CD4-positive, alpha-beta T cell treated with Interleukin-12 subunit alpha and Interleukin-12 subunit beta, for 1 hour (primary cell): Measurements from ENCODE around the gene PYURF.

ENCODE experiments used
- DNase-seq: peaks from one replicate; pipeline ENCODE4 v3.0.0-alpha.2; 2020

PYURF gene

GRCh38 chr4:88523325-88524129 lies at the start of gene PYURF:
Gene PYURF, minus strand, starts transcription at chr4:88523776. Its CDS starts 76 bp downstream, at chr4:88523700.
- DNase-seq: peak; percentile 78

DNA sequence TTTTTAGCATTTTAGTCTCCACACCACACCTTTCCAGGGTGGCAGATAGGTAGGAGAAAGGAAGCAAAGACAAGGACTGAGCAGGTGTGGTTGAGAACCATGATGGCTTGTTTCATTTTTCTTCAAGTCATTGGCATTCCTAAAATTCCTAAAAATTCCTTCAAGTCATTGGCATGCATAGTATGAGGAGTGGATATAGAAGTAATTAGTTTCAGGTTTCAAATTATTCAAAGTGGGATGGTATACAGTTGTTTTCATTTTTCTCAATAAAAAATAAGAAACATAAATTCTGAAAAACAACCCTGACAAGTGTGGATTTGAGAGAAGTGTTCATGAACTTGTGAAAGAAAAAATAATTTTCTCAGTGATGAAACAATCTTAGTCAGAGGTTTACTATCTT lies 46.4 kb upstream of the PYURF start:
- DNase-seq: no peak

DNA sequence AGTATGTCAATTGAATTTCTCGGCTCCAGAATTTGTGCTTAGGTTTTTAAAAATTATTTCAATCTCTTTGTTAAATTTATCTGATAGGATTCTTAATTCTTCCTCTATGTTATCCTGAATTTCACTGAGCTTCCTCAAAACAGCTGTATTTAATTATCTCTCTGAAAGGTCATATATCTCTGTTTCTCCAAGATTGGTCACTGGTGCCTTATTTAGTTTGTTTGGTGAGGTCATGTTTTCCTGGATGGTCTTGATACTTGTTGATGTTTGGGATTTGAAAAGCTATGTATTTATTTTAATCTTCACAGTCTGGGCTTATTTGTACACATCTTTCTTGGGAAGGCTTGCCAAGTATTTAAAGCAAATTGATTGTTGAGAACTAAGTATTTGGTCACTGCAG lies 44.0 kb upstream of the PYURF start:
- no peak for DNase-seq

DNA sequence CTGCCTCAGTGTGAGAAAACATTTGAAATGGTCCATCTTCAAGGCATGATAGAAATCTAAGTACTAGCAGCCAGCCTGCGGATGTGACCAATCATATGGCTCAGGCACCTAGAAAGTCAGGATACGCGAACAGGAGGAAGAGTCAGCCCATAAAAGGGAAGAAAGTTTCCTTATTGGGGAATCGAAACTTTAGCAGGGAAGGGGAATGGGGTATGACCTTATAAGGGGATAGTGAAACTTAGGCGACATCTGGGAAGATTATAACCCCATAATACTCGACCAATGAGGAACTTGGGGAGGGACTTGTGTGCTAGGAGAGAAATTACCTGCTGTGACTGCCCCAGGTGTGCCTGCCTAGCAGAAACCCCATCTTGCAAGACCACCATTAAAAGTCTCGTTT lies 26.2 kb upstream of the PYURF start:
- no peak for DNase-seq

DNA sequence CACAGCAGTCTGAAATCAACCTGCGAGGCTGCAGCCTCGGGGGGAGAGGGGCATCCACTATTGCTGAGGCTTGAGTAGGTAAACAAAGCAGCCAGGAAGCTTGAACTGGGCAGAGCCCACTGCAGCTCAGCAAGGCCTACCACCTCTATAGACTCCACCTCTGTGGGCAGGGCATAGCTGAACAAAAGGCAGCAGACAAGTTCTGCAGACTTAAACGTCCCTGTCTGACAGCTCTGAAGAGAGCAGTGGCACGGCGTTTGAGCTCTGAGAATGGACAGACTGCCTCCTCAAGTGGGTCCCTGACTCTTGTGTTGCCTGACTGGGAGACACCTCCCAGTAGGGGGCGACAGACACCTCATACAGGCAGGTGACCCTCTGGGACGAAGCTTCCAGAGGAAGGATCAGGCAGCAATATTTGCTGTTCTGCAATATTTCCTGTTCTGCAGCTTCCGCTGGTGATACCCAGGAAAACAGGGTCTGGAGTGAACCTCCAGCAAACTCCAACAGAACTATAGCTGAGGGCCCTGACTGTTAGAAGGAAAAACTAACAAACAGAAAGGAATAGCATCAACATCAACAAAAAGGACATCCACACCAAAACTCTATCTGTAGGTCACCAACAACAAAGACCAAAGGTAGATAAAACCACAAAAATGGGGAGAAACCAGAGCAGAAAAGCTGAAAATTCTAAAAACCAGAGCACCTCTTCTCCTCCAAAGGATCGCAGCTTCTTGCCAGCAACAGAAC lies 15.9 kb upstream of the PYURF start:
- peak; percentile 79 for DNase-seq

GRCh38 chr4:88537709-88538108 lies 14.1 kb upstream of the PYURF start:
- DNase-seq: no peak

DNA sequence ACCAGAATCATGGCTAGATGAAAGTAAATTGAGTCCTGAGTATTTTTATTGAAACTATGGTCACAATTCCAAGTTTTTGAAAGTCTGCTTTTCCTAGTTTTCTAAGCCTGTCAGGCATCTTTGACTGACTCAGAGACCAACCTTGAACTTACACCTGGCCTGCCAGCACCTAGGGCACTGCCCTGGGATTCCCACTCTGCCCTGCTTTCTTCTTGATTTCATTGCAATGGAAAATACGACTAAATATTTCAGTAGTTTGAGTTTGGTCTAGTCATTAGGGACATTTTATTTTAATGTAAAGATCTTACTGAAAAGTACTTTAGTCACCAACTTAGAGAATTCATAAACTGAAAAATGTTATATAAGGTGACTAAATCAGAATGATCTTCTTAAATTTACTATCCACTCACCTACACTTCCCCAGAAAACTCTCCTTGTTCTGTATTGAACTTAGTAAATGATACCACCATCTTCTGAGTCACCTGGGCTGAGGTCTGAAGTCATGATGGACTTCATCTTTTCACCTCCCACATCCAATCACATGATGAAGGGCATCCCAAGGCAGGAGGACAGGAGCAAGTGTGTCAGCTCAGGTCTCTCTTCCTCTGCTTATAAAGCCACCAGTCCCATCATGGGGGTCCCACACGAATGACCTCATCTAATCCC lies 11.6 kb upstream of the PYURF start:
- no peak for DNase-seq

GRCh38 chr4:88533937-88534750 lies 10.6 kb upstream of the PYURF start:
- no peak for DNase-seq

DNA sequence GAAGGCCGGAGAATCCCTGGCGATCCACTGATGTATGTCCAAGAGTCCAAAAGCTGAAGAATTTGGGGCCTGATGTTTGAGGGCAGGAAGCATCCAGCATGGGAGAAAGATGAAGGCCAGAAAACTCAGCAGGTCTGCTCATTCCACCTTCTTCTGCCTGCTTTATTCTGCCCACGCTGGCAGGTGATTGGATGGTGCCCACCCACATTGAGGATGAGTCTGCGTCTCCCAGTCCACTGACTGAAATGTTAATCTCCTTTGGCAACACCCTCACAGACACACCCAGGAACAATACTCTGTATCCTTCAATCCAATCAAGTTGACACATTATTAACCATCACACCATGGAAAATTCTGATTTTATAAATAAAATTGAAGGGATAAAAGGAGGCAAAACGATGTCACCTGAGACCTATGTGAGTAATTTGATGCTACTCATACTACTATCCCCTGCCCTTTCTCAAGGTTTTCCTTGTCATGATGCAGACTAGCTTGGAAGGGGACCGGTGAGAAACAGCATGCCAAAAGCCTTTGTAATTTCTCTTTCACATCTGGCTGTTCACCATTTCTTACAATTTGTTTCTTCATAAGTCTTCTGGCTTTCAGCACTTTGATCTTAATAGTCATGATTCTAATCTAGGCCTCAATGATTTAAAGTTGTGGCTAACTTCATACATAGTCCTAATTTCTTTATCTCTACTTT lies 9.7 kb upstream of the PYURF start:
- DNase-seq: no peak

DNA sequence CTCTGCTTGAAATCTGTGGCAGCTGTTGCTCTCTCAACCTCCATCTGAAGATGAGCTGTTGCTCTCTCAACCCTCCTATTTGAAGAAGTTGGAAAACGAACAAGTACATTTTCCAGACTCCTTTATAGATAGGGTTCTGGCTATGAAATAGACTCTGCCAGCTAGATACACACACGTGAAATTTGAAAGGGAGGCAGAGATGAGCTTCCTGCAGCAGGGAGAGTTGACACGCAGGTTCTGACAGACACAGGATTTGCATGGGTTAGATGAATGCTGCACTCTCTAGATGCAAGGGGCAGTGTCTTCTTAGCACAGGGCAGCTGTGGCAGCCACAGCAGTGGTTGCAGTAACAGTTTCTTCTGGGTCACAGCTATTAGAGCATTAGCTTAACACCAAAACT lies 8.0 kb upstream of the PYURF start:
- no peak for DNase-seq

- DNase-seq: no peak
Measured at GRCh38 chr4:88528861-88529260, 5.3 kb upstream of the PYURF start.

DNA sequence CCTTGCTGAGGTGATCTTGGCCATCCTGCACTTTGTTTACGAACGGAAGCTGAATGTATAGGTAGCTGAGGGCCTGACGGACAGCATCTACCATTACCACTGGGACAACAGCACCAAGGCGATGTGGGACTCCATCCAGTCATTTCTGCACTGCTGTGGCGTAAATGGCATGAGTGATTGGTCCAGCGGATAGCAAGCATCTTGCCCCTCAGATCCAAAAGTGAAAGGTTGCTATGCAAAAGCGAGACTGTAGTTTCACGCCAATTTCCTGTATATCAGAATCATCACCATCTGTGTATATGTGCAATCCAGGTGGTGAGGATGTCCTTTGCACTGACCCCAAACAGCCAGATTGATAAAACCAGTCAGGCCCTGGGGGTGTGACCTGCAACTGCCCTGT lies 4.2 kb upstream of the PYURF start:
- no peak for DNase-seq

GRCh38 chr4:88526221-88526815 lies 2.7 kb upstream of the PYURF start:
- peak; percentile 45 for DNase-seq

- DNase-seq: no peak
Measured at GRCh38 chr4:88524171-88524570, 595 bp upstream of the PYURF start.

GRCh38 chr4:88522702-88523324 lies 763 bp downstream of the PYURF start:
- DNase-seq: no peak

GRCh38 chr4:88518911-88519310 lies 4.7 kb downstream of the PYURF start:
- no peak for DNase-seq

DNA sequence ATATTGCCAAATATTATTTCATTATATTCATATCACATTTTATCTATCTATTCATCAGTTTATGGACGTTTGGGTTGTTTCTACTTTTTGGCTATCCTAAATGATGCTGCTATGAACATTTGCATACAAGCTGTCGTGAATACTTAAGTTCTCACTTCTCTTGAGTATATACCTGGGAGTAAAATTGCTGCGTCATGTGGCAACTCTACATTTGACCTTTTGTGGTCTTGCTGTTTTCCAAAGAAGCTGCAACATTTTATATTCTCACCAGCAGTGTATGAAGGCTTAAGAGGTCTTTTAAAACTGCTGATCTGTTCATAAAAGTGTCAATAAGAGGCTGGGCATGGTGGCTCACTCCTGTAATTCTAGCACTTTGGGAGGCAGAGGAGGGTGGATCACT lies 5.8 kb downstream of the PYURF start:
- DNase-seq: no peak

- no peak for DNase-seq
Measured at GRCh38 chr4:88516746-88517145, 6.8 kb downstream of the PYURF start.

- no peak for DNase-seq
Measured at GRCh38 chr4:88514557-88515511, 8.7 kb downstream of the PYURF start.

DNA sequence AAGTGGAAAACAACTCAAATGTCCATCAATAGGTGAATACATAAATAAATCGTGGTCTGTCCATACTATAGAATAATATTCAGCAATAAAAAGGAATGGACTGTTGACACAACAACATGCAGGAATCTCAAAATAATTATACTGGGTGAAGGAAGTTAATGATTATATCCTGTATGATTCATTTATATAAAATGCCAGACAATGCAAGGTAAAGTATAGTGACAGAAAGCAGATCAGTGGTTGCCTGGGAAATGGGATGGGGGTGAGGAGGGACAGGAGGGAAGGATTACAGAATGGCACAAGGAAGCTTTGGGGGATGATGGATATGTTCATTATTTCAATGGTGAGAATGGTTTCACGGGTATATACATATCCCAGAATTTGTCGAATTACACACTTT lies 12.3 kb downstream of the PYURF start:
- no peak for DNase-seq
